Right lobe of liver (tissue), 6 donors: ENCODE data around the gene CYREN. TPM values are rescaled to one million over a fixed set of nuclear protein-coding genes. Genes with fewer than 3 reads are reported as not detected.

ENCODE experiments used
- ATAC-seq, 4 donors: fragments of 200-7000 bp; cut with Tn5 transposase; one replicate each; pipeline ENCODE4 v1.9.1; 2020; ENCODE audit warnings: mild to moderate bottlenecking in 4 of 4, moderate library complexity in 4 of 4
- DNase-seq, 3 donors: peaks; one replicate each; pipeline ENCODE4 v3.0.0-alpha.2; 2020
- H3K27ac ChIP-seq, 3 donors: fragments of 200-600 bp; one replicate each; pipeline ENCODE4 v1.8.0; 2022
- H3K27me3 ChIP-seq, 2 donors: fragments of 200-600 bp; one replicate each; pipeline ENCODE4 v1.8.0; 2022
- H3K36me3 ChIP-seq, 4 donors: fragments of 200-600 bp; sonication (generic) in 1 of 4; one replicate each; pipeline versions ENCODE4 v1.5.1 to v1.8.0; 2017 to 2022; ENCODE audit warnings: control low read depth in 1 of 4
- H3K4me1 ChIP-seq, 4 donors: fragments of 200-600 bp; sonication (generic) in 1 of 4; one replicate each; pipeline versions ENCODE4 v1.5.1 to v1.8.0; 2017 to 2022; ENCODE audit warnings: control low read depth in 1 of 4
- H3K4me3 ChIP-seq, 3 donors: fragments of 200-600 bp; one replicate each; pipeline ENCODE4 v1.8.0; 2022
- H3K9me3 ChIP-seq, 4 donors: fragments of 200-600 bp; sonication (generic) in 1 of 4; one replicate each; pipeline versions ENCODE4 v1.5.1 to v1.8.0; 2017 to 2022; ENCODE audit warnings: control low read depth in 1 of 4
- POLR2A ChIP-seq: fragments of 450-650 bp; IDR thresholded peaks from one replicate; pipeline ENCODE4 v1.6.1; 2017; ENCODE audit warnings: antibody characterized with exemption, mild to moderate bottlenecking
- WGBS: methylation state at CpG from one replicate; pipeline ENCODE4 v1.1.6; 2018; ENCODE audit warnings: low coverage, low lambda C conversion rate; ENCODE audit not compliant: insufficient coverage; ENCODE audit errors: missing lambda C conversion rate; 5-methylcytosine and 5-hydroxymethylcytosine counted together
- intact Hi-C, 2 donors: fragments of 100-400 bp; cut with DNase I; formaldehyde crosslinking; loops; one replicate each; pipeline versions ENCODE4 v1.11.2 to v1.14.1; 2022
- total RNA-seq, 6 experiments: library from RNA; depleted of rRNA in 2 of 6; stranded (reverse); fragments of >200 nt in 2 of 6; fragmentation: NEBNext Ultra II Directional in 3 of 6; extraction: Animal tissue kit (Norgen Biotek cat#: 25700) in 3 of 6; gene quantifications; one replicate each; pipeline versions ENCODE4 v1.1.0 to v1.2.4, GENCODE V29; 2016 to 2023
- TF ChIP-seq, protein P1 (sequence below), 4 donors: fragments of 200-600 bp in 3 of 4; fragments of 450-650 bp in 1 of 4; IDR thresholded peaks; one replicate each; pipeline versions ENCODE4 v1.5.1 to v1.8.0; 2016 to 2022; ENCODE audit warnings: antibody characterized with exemption in 4 of 4, mild to moderate bottlenecking in 2 of 4
- donor health status: DM: no; HTN: yes; CAD: no.
- donor health status: DM: no; HTN: no; CAD: no.
- donor health status: DM: no; HTN: no; CAD: no.
- donor health status: DM: no; HTN: yes; CAD: no.
- donor health status: DM: no; HTN: yes; CAD: no.

The CYREN gene
- total RNA-seq, 6 experiments from 2014 or later: 11.5 to 17.1 (median 15.0) TPM

DNA sequence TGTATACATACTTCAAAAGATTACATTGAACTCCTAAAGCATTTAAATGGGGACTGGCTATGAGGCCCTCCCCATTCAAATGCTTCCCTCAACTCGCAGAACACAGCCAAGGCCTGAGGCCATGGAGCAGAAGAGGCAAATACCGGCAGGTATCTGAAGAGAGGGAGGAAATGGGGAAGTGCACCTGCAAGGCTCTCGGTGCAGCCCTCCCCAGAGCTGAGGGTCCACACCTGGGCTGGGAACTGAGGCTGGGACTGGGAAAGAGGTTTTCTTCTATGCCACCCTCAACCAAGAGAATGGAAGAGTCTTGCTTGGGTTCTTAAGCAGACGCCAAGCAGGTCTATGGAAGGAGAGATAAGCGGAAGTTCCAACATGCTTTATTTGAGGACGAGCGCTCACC is 13.0 kb upstream of the CYREN start:
- H3K36me3 ChIP-seq: peaks cover 0 to 45% (median 16%) of the 10 kb centered on the region in 4 donors
- DNase-seq (no peak), ATAC-seq (no peak)
- no peaks in the 10 kb centered on the region for H3K4me1 ChIP-seq
- H3K27ac ChIP-seq: no peak overlapping the region
- H3K27me3 ChIP-seq: no peaks in the 10 kb centered on the region
- H3K9me3 ChIP-seq: no peaks in the 10 kb centered on the region
- WGBS: 100% methylated on average over 3 of the region's 7 CpGs
- intact Hi-C loops: no loop called here
- TF ChIP-seq, protein P1, sequence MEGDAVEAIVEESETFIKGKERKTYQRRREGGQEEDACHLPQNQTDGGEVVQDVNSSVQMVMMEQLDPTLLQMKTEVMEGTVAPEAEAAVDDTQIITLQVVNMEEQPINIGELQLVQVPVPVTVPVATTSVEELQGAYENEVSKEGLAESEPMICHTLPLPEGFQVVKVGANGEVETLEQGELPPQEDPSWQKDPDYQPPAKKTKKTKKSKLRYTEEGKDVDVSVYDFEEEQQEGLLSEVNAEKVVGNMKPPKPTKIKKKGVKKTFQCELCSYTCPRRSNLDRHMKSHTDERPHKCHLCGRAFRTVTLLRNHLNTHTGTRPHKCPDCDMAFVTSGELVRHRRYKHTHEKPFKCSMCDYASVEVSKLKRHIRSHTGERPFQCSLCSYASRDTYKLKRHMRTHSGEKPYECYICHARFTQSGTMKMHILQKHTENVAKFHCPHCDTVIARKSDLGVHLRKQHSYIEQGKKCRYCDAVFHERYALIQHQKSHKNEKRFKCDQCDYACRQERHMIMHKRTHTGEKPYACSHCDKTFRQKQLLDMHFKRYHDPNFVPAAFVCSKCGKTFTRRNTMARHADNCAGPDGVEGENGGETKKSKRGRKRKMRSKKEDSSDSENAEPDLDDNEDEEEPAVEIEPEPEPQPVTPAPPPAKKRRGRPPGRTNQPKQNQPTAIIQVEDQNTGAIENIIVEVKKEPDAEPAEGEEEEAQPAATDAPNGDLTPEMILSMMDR (IDR thresholded peaks at IDR 0.05): no peak
- TF ChIP-seq POLR2A: no peak
- no peak overlapping the region for H3K4me3 ChIP-seq

DNA sequence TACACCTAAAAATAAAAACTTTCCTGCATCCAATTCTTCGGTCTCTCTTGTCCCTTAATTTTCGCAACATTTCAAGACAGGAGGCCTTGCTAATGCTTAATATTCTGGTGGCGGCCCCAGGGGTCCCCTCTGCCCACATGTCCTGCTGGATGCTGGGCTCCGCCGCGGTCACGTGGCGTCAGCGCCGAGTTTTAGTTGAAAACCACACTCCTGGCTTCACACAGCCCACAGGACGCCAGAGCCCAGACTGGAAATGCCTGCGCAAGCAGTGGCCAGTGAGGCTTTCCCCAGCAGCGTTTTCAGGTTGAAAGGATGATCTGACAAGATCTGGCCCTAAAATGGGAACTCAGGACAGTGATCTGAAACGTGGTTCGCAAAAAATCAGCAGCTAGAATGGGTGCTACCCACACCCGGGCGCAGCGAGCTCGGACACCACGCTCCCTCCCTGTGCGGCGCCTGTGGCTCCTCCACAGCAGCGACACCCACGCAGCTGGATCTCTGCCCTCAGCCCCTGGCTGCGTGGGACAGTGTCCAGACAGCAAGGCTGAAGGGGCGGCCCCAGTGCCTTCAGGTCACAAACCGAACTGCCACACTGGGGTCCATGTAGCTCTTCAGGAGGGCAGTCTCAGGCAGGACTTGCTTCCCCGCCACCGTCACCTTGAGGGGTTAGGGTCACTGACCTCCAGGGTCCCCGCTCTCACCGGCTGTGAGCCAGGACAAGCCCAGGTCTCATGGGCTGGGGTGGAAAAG is 11.6 kb upstream of the CYREN start:
- 97% methylated on average over 13 of the region's 31 CpGs for WGBS
- H3K9me3 ChIP-seq: no peaks in the 10 kb centered on the region
- intact Hi-C loops: no loop called here
- H3K27ac ChIP-seq: no peak overlapping the region
- H3K27me3 ChIP-seq: no peaks in the 10 kb centered on the region
- H3K4me3 ChIP-seq: no peak overlapping the region
- DNase-seq (no peak), ATAC-seq (no peak)
- TF ChIP-seq, protein P1 (IDR thresholded peaks at IDR 0.05): no peak
- TF ChIP-seq POLR2A: no peak
- no peaks in the 10 kb centered on the region for H3K4me1 ChIP-seq
- H3K36me3 ChIP-seq: peaks cover 0 to 32% (median 9%) of the 10 kb centered on the region in 4 donors

- no peaks in the 10 kb centered on the region for H3K27me3 ChIP-seq
- TF ChIP-seq POLR2A: no peak
- TF ChIP-seq, protein P1 (IDR thresholded peaks at IDR 0.05): no peak
- no peak overlapping the region for H3K4me3 ChIP-seq
- DNase-seq: no peak
- 81% methylated on average over 3 of the region's 3 CpGs for WGBS
- H3K4me1 ChIP-seq: no peaks in the 10 kb centered on the region
- H3K9me3 ChIP-seq: no peaks in the 10 kb centered on the region
- intact Hi-C loops: no loop called here
- peaks cover 0 to 27% (median 5%) of the 10 kb centered on the region in 4 donors for H3K36me3 ChIP-seq
- H3K27ac ChIP-seq: no peak overlapping the region
- ATAC-seq: no peak
Observed at GRCh38 chr7:135181261-135181928, 10.9 kb upstream of the CYREN start.

DNA sequence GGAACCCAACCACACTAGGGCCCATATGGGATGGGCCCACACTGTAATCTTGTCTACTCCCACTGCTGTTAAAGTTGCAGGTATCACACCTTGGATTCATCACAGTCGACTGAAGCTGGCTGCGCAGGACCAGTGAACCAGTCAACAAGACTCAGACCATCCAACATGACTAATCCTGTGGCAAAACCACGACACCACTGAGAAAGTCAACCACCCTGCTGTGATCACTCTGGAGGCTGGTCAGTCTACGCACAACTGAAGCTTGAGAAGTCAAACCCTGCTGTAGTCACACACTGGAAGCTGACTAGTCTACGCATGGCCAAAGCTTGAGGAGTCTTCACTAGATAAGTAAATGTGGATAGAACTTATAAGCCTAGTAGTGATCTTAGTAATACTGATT is 9.6 kb upstream of the CYREN start:
- Histone ChIP-seq H3K9me3 (no peaks in the 10 kb centered on the region), H3K27ac (no peak overlapping the region), H3K4me3 (no peak overlapping the region), H3K27me3 (no peaks in the 10 kb centered on the region), H3K36me3 (peaks cover 0 to 14% (median 2%) of the 10 kb centered on the region in 4 donors), H3K4me1 (no peaks in the 10 kb centered on the region)
- 85% methylated on average over 2 of the region's 5 CpGs for WGBS
- intact Hi-C loops: no loop called here
- TF ChIP-seq, protein P1 (IDR thresholded peaks at IDR 0.05): no peak
- TF ChIP-seq POLR2A: no peak
- ATAC-seq: no peak
- no peak for DNase-seq
